Breast epithelium (tissue), 4 donors: ENCODE measurements around the gene SLC1A7. TPM values are rescaled to one million over a fixed set of nuclear protein-coding genes. Genes with fewer than 3 reads are reported as not detected.

Experiments used
- DNase-seq, 2 donors: peaks; one replicate each; pipeline ENCODE4 v3.0.0-alpha.2; 2019; ENCODE audit warnings: low spot score in 2 of 2
- H3K27ac ChIP-seq, 2 donors: fragments of 200-600 bp; sonication (generic) in 1 of 2; one replicate each; pipeline ENCODE4 v1.5.1; 2016 to 2019; ENCODE audit warnings: mild to moderate bottlenecking in 1 of 2
- H3K27me3 ChIP-seq, 2 donors: fragments of 200-600 bp; sonication (generic) in 1 of 2; one replicate each; pipeline versions ENCODE4 v1.5.1 to v1.6.0; 2017 to 2019; ENCODE audit warnings: control low read depth in 1 of 2, mild to moderate bottlenecking in 1 of 2
- H3K36me3 ChIP-seq: fragments of 200-600 bp; one replicate; pipeline ENCODE4 v1.5.1; 2019
- H3K4me1 ChIP-seq, 2 donors: fragments of 200-600 bp; sonication (generic); one replicate each; pipeline ENCODE4 v1.5.1; 2016 to 2019; ENCODE audit warnings: control low read depth in 1 of 2
- H3K4me3 ChIP-seq, 3 donors: fragments of 200-600 bp; sonication (generic); 1 replicate in 2 of 3; 2 replicates in 1 of 3; pipeline ENCODE4 v1.5.1; 2016 to 2019; ENCODE audit warnings: mild to moderate bottlenecking in 3 of 3, moderate library complexity in 2 of 3
- H3K9me3 ChIP-seq, 2 donors: fragments of 200-600 bp; sonication (generic) in 1 of 2; one replicate each; pipeline ENCODE4 v1.5.1; 2016 to 2019; ENCODE audit warnings: control low read depth in 1 of 2
- POLR2A ChIP-seq: fragments of 450-650 bp; IDR thresholded peaks from one replicate; pipeline ENCODE4 v1.6.1; 2016; ENCODE audit warnings: antibody characterized with exemption, mild to moderate bottlenecking, moderate library complexity
- POLR2AphosphoS5 ChIP-seq, 3 donors: sonication (generic); formaldehyde crosslinking; IDR thresholded peaks; one replicate each; pipeline ENCODE4 v1.6.1; 2017; ENCODE audit warnings: antibody characterized with exemption in 3 of 3
- intact Hi-C: fragments of 100-400 bp; cut with DNase I; formaldehyde crosslinking; loops from one replicate; pipeline ENCODE4 v1.15.1; 2023; ENCODE audit warnings: low total_unique reads
- total RNA-seq, 3 donors: library from RNA; depleted of rRNA; stranded (reverse); fragments of >200 nt; gene quantifications; one replicate each; pipeline ENCODE4 v1.1.0, GENCODE V29; 2016
- TF ChIP-seq, protein P1 (sequence below), 3 donors: fragments of 450-650 bp; IDR thresholded peaks; one replicate each; pipeline ENCODE4 v1.5.1; 2016 to 2017; ENCODE audit warnings: antibody characterized with exemption in 3 of 3, mild to moderate bottlenecking in 3 of 3, moderate library complexity in 3 of 3

SLC1A7 gene
- total RNA-seq, 3 donors from 2014 or later = 0.16 TPM; not detected in 2

DNA sequence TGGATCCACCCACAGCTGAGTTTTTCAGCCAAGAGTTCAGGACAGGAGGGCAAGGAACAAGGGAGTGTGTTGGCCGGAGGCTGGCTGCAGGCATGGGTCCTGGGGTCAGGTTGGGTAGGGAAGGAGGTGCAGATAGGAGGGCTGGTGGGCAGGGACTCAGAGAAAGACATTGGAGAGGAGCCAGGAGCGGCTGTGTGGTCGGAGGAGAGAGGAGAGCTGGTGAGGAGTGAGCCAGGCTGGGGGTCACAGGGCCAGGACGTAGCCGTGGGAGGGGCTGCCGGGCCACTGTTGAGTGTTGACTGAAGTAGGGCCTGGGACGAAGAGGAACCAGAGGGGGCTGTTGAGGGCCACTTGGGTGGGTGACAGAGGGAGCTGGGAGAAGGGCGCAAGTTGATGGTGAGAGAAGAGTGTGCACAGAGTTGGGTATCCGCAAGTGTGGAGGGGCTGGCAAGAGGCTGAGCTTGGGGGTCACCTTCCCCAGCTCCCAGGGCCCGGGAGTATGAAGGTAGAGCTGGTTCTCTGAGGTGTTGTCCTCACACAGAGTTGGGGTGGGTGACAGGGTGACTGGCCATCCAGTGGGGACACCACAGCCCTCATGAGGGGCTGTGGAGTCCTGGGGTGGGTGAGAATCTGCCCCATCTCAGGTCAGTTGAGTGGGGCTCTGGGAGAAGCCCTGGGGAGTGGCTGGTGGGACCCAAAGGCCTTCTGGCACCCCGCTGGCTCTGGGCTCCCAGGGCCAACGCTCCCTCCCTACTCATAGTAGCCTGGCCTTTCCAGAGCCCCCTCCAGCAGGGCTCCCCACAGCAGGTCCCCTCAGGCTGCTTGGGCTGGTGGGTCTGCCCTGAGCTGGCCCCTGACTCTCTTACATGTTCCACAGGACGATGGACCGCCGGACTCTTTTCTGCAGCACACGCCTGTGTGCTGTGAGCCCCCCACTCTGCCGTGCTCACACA is 58.5 kb downstream of the SLC1A7 start:
- Histone ChIP-seq H3K4me3 (no peak overlapping the region), H3K9me3 (no peaks in the 10 kb centered on the region), H3K4me1 (no peaks in the 10 kb centered on the region), H3K36me3 (no peaks in the 10 kb centered on the region), H3K27ac (peak overlapping the region in 1 of 2 donors; percentile 12), H3K27me3 (no peaks in the 10 kb centered on the region)
- intact Hi-C loops = no loop called here
- no peak for DNase-seq
- TF ChIP-seq, protein P1, sequence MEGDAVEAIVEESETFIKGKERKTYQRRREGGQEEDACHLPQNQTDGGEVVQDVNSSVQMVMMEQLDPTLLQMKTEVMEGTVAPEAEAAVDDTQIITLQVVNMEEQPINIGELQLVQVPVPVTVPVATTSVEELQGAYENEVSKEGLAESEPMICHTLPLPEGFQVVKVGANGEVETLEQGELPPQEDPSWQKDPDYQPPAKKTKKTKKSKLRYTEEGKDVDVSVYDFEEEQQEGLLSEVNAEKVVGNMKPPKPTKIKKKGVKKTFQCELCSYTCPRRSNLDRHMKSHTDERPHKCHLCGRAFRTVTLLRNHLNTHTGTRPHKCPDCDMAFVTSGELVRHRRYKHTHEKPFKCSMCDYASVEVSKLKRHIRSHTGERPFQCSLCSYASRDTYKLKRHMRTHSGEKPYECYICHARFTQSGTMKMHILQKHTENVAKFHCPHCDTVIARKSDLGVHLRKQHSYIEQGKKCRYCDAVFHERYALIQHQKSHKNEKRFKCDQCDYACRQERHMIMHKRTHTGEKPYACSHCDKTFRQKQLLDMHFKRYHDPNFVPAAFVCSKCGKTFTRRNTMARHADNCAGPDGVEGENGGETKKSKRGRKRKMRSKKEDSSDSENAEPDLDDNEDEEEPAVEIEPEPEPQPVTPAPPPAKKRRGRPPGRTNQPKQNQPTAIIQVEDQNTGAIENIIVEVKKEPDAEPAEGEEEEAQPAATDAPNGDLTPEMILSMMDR (IDR thresholded peaks at IDR 0.05) = no peak
- TF ChIP-seq POLR2AphosphoS5 (IDR thresholded peaks at IDR 0.05) (no peak), POLR2A (no peak)

DNA sequence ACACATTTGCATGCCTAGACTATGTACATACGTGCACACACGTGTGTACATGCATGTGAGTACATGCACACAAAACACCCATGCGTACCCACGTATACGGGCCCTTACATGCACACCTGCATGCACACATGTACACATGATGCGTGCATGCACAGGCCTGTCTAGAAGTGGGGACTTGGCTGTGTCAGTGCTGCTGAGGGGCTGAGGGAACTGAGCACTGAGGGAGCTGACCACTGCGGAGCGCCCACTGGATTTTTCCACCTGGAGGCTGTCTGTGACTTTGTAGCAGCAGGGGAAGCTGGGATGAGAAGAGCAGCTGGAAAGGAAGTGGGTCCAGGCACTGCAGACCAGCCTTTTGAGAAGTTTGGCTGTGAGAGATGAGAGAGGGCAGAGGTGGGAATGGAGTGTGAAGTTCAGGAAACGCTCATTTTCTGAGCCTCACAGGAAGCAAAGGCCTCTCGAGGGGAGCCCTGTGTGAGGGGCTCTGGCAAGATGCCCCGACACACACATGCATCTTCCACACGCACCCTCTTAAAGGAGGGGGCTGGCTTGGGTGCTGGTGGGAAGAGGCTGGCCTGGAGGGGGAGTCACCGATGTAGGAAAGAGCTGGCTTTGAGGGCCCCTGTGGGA is 59.5 kb downstream of the SLC1A7 start:
- Histone ChIP-seq H3K36me3 (no peaks in the 10 kb centered on the region), H3K27me3 (no peaks in the 10 kb centered on the region), H3K27ac (no peak overlapping the region), H3K4me1 (no peaks in the 10 kb centered on the region), H3K4me3 (no peak overlapping the region), H3K9me3 (no peaks in the 10 kb centered on the region)
- TF ChIP-seq POLR2AphosphoS5 (IDR thresholded peaks at IDR 0.05) (no peak), POLR2A (no peak)
- TF ChIP-seq, protein P1 (IDR thresholded peaks at IDR 0.05) = no peak
- no peak for DNase-seq
- intact Hi-C loops = no loop called here

DNA sequence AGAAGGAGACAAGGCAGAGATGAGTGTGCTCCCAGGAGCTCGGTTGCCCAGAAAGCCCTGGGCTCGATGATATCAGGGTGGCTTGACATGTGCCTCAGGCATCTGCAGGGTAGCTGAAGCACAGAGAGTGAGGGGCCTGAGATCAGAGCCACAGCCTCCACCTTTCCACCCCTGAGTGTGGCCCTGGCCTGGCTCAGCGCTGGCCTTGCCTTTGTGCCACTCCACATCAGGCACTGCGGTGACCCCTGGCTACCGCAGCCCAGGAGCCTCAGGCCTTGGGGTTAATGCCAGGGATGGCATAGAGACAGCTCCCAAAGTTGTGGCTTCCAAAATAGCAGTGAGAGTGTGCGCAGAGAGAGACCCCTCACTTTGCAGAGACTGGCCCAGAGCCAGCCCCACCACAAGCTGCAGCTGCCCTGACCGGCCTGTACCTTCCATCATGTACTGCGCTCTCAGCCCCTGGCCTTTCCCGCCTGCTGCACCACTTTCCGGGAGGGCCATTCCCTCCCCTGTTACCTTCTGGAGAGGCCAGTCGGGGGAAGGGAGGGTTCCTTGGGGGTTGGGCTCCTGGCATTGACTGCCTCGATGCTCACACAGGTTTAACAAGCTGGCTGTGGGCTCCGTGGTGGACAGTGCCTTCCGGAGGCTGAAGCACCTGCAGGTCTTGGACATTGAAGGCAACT is 60.9 kb downstream of the SLC1A7 start:
- no peak for TF ChIP-seq POLR2AphosphoS5 (IDR thresholded peaks at IDR 0.05)
- TF ChIP-seq, protein P1 (IDR thresholded peaks at IDR 0.05) = no peak
- Histone ChIP-seq H3K27ac (no peak overlapping the region), H3K27me3 (no peaks in the 10 kb centered on the region), H3K9me3 (no peaks in the 10 kb centered on the region), H3K36me3 (no peaks in the 10 kb centered on the region), H3K4me3 (no peak overlapping the region), H3K4me1 (no peaks in the 10 kb centered on the region)
- DNase-seq = no peak
- intact Hi-C loops = no loop called here

DNA sequence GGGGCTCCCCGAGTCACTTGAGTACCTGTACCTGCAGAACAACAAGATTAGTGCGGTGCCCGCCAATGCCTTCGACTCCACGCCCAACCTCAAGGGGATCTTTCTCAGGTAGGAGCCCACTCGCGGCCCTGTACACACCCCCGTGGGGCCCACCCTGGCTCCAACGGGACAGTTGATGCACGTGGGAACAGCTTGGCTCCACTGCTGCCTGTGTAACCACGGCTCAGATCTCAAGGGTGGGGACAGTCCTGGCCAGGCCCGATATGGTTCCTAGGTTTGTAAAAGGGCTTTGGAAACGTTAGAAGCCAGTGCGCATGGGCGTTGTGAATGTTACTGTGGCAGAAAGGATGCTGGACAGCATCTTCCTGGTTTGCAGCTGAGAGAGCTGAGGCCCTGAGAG is 61.7 kb downstream of the SLC1A7 start:
- no peak for DNase-seq
- Histone ChIP-seq H3K36me3 (no peaks in the 10 kb centered on the region), H3K4me3 (no peak overlapping the region), H3K9me3 (no peaks in the 10 kb centered on the region), H3K27ac (no peak overlapping the region), H3K27me3 (no peaks in the 10 kb centered on the region), H3K4me1 (no peaks in the 10 kb centered on the region)
- TF ChIP-seq POLR2AphosphoS5 (IDR thresholded peaks at IDR 0.05) (no peak), POLR2A (no peak)
- TF ChIP-seq, protein P1 (IDR thresholded peaks at IDR 0.05) = no peak
- intact Hi-C loops = no loop called here
